ENCODE data around the gene SLITRK6.

DNA sequence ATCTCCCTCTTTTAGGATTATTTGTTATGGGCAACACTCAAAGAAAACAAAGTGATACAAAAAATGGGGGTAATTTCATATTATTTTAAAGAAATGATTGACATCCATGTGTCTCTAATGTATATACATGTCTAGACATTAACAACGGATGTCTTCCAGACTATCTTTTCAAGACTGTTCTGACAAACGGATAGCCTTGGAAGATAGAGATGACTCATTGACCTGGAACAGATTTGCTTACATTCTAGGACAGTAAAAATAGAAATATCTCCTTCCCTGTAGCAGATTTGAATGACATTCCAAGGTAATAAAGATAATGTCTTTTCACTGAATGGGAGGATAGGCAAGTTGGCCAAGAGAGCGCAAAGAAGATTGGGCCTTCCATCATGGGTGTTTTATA, 26.2 kb upstream of the SLITRK6 start:
- TF ChIP-seq, protein P1, sequence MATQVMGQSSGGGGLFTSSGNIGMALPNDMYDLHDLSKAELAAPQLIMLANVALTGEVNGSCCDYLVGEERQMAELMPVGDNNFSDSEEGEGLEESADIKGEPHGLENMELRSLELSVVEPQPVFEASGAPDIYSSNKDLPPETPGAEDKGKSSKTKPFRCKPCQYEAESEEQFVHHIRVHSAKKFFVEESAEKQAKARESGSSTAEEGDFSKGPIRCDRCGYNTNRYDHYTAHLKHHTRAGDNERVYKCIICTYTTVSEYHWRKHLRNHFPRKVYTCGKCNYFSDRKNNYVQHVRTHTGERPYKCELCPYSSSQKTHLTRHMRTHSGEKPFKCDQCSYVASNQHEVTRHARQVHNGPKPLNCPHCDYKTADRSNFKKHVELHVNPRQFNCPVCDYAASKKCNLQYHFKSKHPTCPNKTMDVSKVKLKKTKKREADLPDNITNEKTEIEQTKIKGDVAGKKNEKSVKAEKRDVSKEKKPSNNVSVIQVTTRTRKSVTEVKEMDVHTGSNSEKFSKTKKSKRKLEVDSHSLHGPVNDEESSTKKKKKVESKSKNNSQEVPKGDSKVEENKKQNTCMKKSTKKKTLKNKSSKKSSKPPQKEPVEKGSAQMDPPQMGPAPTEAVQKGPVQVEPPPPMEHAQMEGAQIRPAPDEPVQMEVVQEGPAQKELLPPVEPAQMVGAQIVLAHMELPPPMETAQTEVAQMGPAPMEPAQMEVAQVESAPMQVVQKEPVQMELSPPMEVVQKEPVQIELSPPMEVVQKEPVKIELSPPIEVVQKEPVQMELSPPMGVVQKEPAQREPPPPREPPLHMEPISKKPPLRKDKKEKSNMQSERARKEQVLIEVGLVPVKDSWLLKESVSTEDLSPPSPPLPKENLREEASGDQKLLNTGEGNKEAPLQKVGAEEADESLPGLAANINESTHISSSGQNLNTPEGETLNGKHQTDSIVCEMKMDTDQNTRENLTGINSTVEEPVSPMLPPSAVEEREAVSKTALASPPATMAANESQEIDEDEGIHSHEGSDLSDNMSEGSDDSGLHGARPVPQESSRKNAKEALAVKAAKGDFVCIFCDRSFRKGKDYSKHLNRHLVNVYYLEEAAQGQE (IDR thresholded peaks at IDR 0.05; ENCODE audit: low read depth), result no peak
- TF ChIP-seq NFIC (IDR thresholded peaks at IDR 0.05) (no peak), CEBPB (IDR thresholded peaks at IDR 0.05) (no peak), TAF1 (IDR thresholded peaks at IDR 0.05; ENCODE audit: low read depth) (no peak), YY1 (IDR thresholded peaks at IDR 0.05; ENCODE audit: low read depth) (no peak), FOXM1 (IDR thresholded peaks at IDR 0.05; ENCODE audit: borderline replicate concordance, low read depth) (no peak), EP300 (IDR thresholded peaks at IDR 0.05; ENCODE audit: borderline replicate concordance) (no peak), TEAD4 (IDR thresholded peaks at IDR 0.05) (no peak), ZBTB7A (IDR thresholded peaks at IDR 0.05; ENCODE audit: low read depth) (no peak), RAD21 (IDR thresholded peaks at IDR 0.05; ENCODE audit: low read depth) (no peak), EGR1 (IDR thresholded peaks at IDR 0.05) (no peak), CREB1 (IDR thresholded peaks at IDR 0.05; ENCODE audit: low read depth) (no peak)
- TF ChIP-seq, protein P2, sequence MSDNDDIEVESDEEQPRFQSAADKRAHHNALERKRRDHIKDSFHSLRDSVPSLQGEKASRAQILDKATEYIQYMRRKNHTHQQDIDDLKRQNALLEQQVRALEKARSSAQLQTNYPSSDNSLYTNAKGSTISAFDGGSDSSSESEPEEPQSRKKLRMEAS (IDR thresholded peaks at IDR 0.05), result no peak
- TF ChIP-seq, protein P3, sequence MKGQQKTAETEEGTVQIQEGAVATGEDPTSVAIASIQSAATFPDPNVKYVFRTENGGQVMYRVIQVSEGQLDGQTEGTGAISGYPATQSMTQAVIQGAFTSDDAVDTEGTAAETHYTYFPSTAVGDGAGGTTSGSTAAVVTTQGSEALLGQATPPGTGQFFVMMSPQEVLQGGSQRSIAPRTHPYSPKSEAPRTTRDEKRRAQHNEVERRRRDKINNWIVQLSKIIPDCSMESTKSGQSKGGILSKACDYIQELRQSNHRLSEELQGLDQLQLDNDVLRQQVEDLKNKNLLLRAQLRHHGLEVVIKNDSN (IDR thresholded peaks at IDR 0.05), result no peak

Measured in Ishikawa (cell line).